ENCODE measurements around the gene KBTBD12. TPM values are rescaled to one million over a fixed set of nuclear protein-coding genes. Genes with fewer than 3 reads are reported as not detected.

Gene KBTBD12
- total RNA-seq, 1 experiment from 2014 or later, result not detected

GRCh38 chr3:127985216-127985615 lies 70.2 kb downstream of the KBTBD12 start (continued):
- no peak for TF ChIP-seq MAX (IDR thresholded peaks at IDR 0.05)
- no peak for TF ChIP-seq EZH2 (IDR thresholded peaks at IDR 0.05)
- TF ChIP-seq YY1 (IDR thresholded peaks at IDR 0.05; ENCODE audit: extremely low read depth, insufficient replicate concordance, low read depth, low read length), result no peak
- TF ChIP-seq RAD21 (IDR thresholded peaks at IDR 0.05; ENCODE audit: low read depth), result no peak
- TF ChIP-seq POLR2A (IDR thresholded peaks at IDR 0.05; ENCODE audit: borderline replicate concordance, extremely low read depth, insufficient read depth, insufficient read length), result no peak

DNA sequence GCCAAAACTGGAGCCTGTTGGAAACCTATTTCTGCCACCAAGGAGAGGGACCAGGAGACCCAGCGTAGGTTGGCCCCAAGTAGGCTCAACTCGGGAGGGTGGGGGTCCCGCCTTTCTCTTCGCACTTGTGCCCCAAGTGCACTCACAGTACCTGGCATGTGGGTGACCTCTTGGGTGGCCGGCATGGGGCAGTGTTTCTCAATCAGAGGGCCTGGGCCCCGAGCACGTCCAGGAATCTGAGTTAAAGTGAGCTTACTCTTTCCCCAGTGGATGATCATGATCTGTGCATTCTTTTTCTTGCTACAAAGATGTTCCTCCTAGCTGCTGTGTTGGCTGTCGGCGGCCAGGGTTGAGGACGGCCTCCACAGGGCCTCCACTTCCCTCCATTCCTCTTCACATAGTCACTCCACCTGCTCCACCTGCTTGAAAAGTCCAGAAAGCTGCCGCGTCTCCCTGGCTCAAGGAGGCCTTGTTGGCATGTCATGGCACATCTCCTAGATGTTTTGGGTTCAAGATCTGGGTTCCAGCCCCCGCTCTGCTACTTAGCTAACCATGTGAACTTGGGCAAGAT lies 70.7 kb downstream of the KBTBD12 start:
- H3K4me3 ChIP-seq (replicated peaks in 1 of 2; ENCODE audit: low read depth in 1 of 2, low read length in 2 of 2), result no peak overlapping the region
- peaks cover 12 to 16% of the 10 kb centered on the region in 2 experiments for H3K4me1 ChIP-seq (ENCODE audit: control insufficient read depth in 1 of 2, insufficient read depth in 2 of 2, low read length in 2 of 2)
- H3K9ac ChIP-seq (ENCODE audit: low read length), result no peak overlapping the region
- intact Hi-C loops (cut with micrococcal nuclease), result no loop called here
- ChIA-PET RAD21 (ENCODE audit: low non-redundant PET in 1 of 2, low total read pairs in 2 of 2, uncharacterized antibody in 2 of 2, unreplicated experiment in 2 of 2) (no interaction called here), CTCF (no interaction called here), POLR2A (no interaction called here)
- BruUV-seq (replicated peaks), result no TSS peak
- no peaks in the 10 kb centered on the region for H3K9me2 ChIP-seq (ENCODE audit: insufficient read depth)
- no peak for ATAC-seq
- DNase-seq (ENCODE audit: low read depth, low spot score), result no peak
- no peak overlapping the region for H2AFZ ChIP-seq (ENCODE audit: low read depth, low read length, poor library complexity, severe bottlenecking)
- no peak overlapping the region for H3K27ac ChIP-seq (ENCODE audit: low read depth, low read length)
- H3K36me3 ChIP-seq (ENCODE audit: control insufficient read depth in 1 of 2, insufficient read depth in 2 of 2, low read length in 2 of 2), result no peaks in the 10 kb centered on the region
- H3K79me2 ChIP-seq (ENCODE audit: insufficient read depth, low read length), result no peaks in the 10 kb centered on the region
- no peak for TF ChIP-seq FOSL1 (IDR thresholded peaks at IDR 0.05; ENCODE audit: low read depth)
- TF ChIP-seq CBX3 (IDR thresholded peaks at IDR 0.05; ENCODE audit: low read depth), result no peak
- TF ChIP-seq JUND (IDR thresholded peaks at IDR 0.05), result no peak
- no peak for TF ChIP-seq MAX (IDR thresholded peaks at IDR 0.05)
- no peak for TF ChIP-seq ZNF274 (IDR thresholded peaks at IDR 0.05; ENCODE audit: low read depth, low read length)
- TF ChIP-seq EZH2 (IDR thresholded peaks at IDR 0.05), result no peak
- no peak for TF ChIP-seq ELF1 (IDR thresholded peaks at IDR 0.05; ENCODE audit: borderline replicate concordance, low read depth)
- no peak for TF ChIP-seq SP1 (IDR thresholded peaks at IDR 0.05; ENCODE audit: low read depth)
- TF ChIP-seq RAD21 (IDR thresholded peaks at IDR 0.05; ENCODE audit: low read depth), result no peak
- no peak for TF ChIP-seq SIN3A (IDR thresholded peaks at IDR 0.05; ENCODE audit: low read depth)
- TF ChIP-seq, protein P1, sequence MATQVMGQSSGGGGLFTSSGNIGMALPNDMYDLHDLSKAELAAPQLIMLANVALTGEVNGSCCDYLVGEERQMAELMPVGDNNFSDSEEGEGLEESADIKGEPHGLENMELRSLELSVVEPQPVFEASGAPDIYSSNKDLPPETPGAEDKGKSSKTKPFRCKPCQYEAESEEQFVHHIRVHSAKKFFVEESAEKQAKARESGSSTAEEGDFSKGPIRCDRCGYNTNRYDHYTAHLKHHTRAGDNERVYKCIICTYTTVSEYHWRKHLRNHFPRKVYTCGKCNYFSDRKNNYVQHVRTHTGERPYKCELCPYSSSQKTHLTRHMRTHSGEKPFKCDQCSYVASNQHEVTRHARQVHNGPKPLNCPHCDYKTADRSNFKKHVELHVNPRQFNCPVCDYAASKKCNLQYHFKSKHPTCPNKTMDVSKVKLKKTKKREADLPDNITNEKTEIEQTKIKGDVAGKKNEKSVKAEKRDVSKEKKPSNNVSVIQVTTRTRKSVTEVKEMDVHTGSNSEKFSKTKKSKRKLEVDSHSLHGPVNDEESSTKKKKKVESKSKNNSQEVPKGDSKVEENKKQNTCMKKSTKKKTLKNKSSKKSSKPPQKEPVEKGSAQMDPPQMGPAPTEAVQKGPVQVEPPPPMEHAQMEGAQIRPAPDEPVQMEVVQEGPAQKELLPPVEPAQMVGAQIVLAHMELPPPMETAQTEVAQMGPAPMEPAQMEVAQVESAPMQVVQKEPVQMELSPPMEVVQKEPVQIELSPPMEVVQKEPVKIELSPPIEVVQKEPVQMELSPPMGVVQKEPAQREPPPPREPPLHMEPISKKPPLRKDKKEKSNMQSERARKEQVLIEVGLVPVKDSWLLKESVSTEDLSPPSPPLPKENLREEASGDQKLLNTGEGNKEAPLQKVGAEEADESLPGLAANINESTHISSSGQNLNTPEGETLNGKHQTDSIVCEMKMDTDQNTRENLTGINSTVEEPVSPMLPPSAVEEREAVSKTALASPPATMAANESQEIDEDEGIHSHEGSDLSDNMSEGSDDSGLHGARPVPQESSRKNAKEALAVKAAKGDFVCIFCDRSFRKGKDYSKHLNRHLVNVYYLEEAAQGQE (IDR thresholded peaks at IDR 0.05; ENCODE audit: low read depth), result no peak
- H3K4me2 ChIP-seq (ENCODE audit: low read length), result no peak overlapping the region
- H4K20me1 ChIP-seq (ENCODE audit: insufficient read depth), result no peaks in the 10 kb centered on the region
- peaks cover 0 to 5% of the 10 kb centered on the region in 2 experiments; a peak in 1 of 4 replicates for H3K9me3 ChIP-seq (ENCODE audit: control insufficient read depth in 1 of 2, insufficient read depth in 1 of 2, low read depth in 1 of 2, low read length in 2 of 2)
- no peaks in the 10 kb centered on the region for H3K27me3 ChIP-seq (ENCODE audit: insufficient read depth, low read length)

Data from HCT116 (cell line).